SK-N-SH (cell line): ENCODE data around the gene C10orf90. TPM values are rescaled to one million over a fixed set of nuclear protein-coding genes. Genes with fewer than 3 reads are reported as not detected.

Experiments
- CTCF ChIA-PET: fragments of 300-600, 350-600 bp; formaldehyde crosslinking; extraction: SDS; loops from one replicate; lab custom pipeline; 2021; lab: Yijun Ruan, JAX
- POLR2A ChIA-PET: fragments of 350-600 bp; sonication (Branson Sonifier 250); formaldehyde crosslinking; extraction: SDS; loops from one replicate; lab custom pipeline; 2020; ENCODE audit warnings: antibody characterized with exemption, inconsistent platforms; lab: Yijun Ruan, JAX
- DNase-seq: peaks from one replicate; pipeline ENCODE4 v3.0.0; 2012
- H2AFZ ChIP-seq: fragments of 200-600 bp; sonication (generic); 2 replicates; pipeline ENCODE4 v1.8.1; 2016; ENCODE audit warnings: antibody characterized with exemption, mild to moderate bottlenecking, low read depth
- H3F3A ChIP-seq: fragments of 200-600 bp; sonication (generic); replicated peaks from 2 replicates; pipeline ENCODE3; 2016; ENCODE audit warnings: antibody characterized with exemption, mild to moderate bottlenecking; ENCODE audit not compliant: insufficient read depth
- H3K27ac ChIP-seq, 2 experiments: fragments of 200-500 bp in 1 of 2; fragments of 200-600 bp in 1 of 2; sonication (Bioruptor generic) in 1 of 2; sonication (generic), shearing (Covaris generic) in 1 of 2; 2 replicates each; pipeline versions ENCODE4 v1.5.1 to v1.6.1; 2014 to 2016; ENCODE audit warnings: low read depth in 2 of 2, inconsistent platforms in 1 of 2, low read length in 1 of 2, mild to moderate bottlenecking in 1 of 2, mixed read lengths in 1 of 2
- H3K27me3 ChIP-seq: fragments of 200-600 bp; sonication (generic), shearing (Covaris generic); 2 replicates; pipeline ENCODE4 v1.6.1; 2016; ENCODE audit warnings: mixed run types; ENCODE audit not compliant: insufficient read depth
- H3K36me3 ChIP-seq, 2 experiments: fragments of 200-500 bp in 1 of 2; fragments of 200-600 bp in 1 of 2; sonication (Bioruptor generic) in 1 of 2; sonication (generic) in 1 of 2; replicated peaks in 1 of 2; 2 replicates each; pipeline versions ENCODE3 to v1.5.1; 2014 to 2016; ENCODE audit warnings: low read length in 1 of 2, mild to moderate bottlenecking in 1 of 2; ENCODE audit not compliant: insufficient read depth in 2 of 2, control insufficient read depth in 1 of 2
- H3K4me1 ChIP-seq, 2 experiments: fragments of 200-500 bp in 1 of 2; fragments of 200-600 bp in 1 of 2; sonication (Bioruptor generic) in 1 of 2; sonication (generic), shearing (Covaris generic) in 1 of 2; 2 replicates each; pipeline versions ENCODE4 v1.5.1 to v1.6.1; 2014 to 2016; ENCODE audit warnings: low read depth in 1 of 2, low read length in 1 of 2, mixed run types in 1 of 2; ENCODE audit not compliant: insufficient read depth in 2 of 2, control insufficient read depth in 1 of 2
- H3K4me2 ChIP-seq: fragments of 200-600 bp; sonication (generic), shearing (Covaris generic); 2 replicates; pipeline ENCODE4 v1.6.1; 2017; ENCODE audit warnings: mixed run types
- H3K4me3 ChIP-seq, 2 experiments: fragments of 200-500 bp in 1 of 2; fragments of 200-600 bp in 1 of 2; sonication (Bioruptor generic) in 1 of 2; sonication (generic), shearing (Covaris generic) in 1 of 2; 2 replicates each; pipeline versions ENCODE4 v1.5.1 to v1.8.1; 2014 to 2016; ENCODE audit warnings: low read depth in 2 of 2, inconsistent platforms in 1 of 2, low read length in 1 of 2, mild to moderate bottlenecking in 1 of 2, mixed read lengths in 1 of 2, moderate library complexity in 1 of 2
- H3K79me2 ChIP-seq: fragments of 200-600 bp; sonication (generic); 2 replicates; pipeline ENCODE4 v1.8.1; 2017; ENCODE audit warnings: mild to moderate bottlenecking; ENCODE audit not compliant: insufficient read depth
- H3K9ac ChIP-seq: fragments of 200-600 bp; sonication (generic); 2 replicates; pipeline ENCODE4 v1.6.1; 2017; ENCODE audit warnings: mixed run types
- H3K9me2 ChIP-seq: fragments of 200-600 bp; sonication (generic); 2 replicates; pipeline ENCODE4 v1.6.1; 2017; ENCODE audit warnings: mixed run types
- H3K9me3 ChIP-seq: fragments of 200-600 bp; sonication (generic); 2 replicates; pipeline ENCODE4 v1.6.1; 2017; ENCODE audit warnings: mixed run types, mild to moderate bottlenecking, moderate library complexity
- H4K20me1 ChIP-seq: fragments of 200-600 bp; sonication (generic); 2 replicates; pipeline ENCODE4 v1.6.1; 2017; ENCODE audit warnings: mild to moderate bottlenecking, mixed run types; ENCODE audit not compliant: insufficient read depth
- ELF1 ChIP-seq: IDR thresholded peaks from 2 replicates; pipeline ENCODE4 v1.4.0; 2012
- EP300 ChIP-seq, 2 experiments: IDR thresholded peaks; 2 replicates each; pipeline versions ENCODE4 v1.4.0 to v1.6.1; 2012; ENCODE audit warnings: borderline replicate concordance in 1 of 2, low read depth in 1 of 2, low read length in 1 of 2
- EZH2phosphoT487 ChIP-seq: fragments of 200-600 bp; sonication (generic); IDR thresholded peaks from 2 replicates; pipeline ENCODE4 v1.6.1; 2017; ENCODE audit warnings: low read depth, mixed run types, mild to moderate bottlenecking, antibody characterized with exemption, moderate library complexity, borderline replicate concordance
- FOXM1 ChIP-seq: IDR thresholded peaks from 2 replicates; pipeline ENCODE4 v1.4.0; 2012; ENCODE audit warnings: low read depth, mild to moderate bottlenecking
- GABPA ChIP-seq: IDR thresholded peaks from 2 replicates; pipeline ENCODE4 v1.4.0; 2012; ENCODE audit warnings: low read depth, mild to moderate bottlenecking
- GATA2 ChIP-seq: sonication (generic); formaldehyde crosslinking; IDR thresholded peaks from 2 replicates; pipeline ENCODE4 v1.5.0; 2020; ENCODE audit warnings: mild to moderate bottlenecking, missing genetic modification reagents
- JUND ChIP-seq: IDR thresholded peaks from 2 replicates; pipeline ENCODE4 v1.4.0; 2012
- MAX ChIP-seq: IDR thresholded peaks from 2 replicates; pipeline ENCODE4 v1.4.0; 2012; ENCODE audit warnings: low read depth
- MXI1 ChIP-seq: IDR thresholded peaks from 2 replicates; pipeline ENCODE4 v1.6.1; 2012; ENCODE audit warnings: mild to moderate bottlenecking, low read depth, low read length, improper control_type of control experiment
- NFIC ChIP-seq: IDR thresholded peaks from 2 replicates; pipeline ENCODE4 v1.4.0; 2012; ENCODE audit warnings: borderline replicate concordance
- POLR2AphosphoS5 ChIP-seq: IDR thresholded peaks from 2 replicates; pipeline ENCODE4 v1.6.1; 2012; ENCODE audit warnings: low read depth, low read length
- RXRA ChIP-seq: IDR thresholded peaks from 2 replicates; pipeline ENCODE4 v1.4.0; 2012; ENCODE audit warnings: low read depth, mild to moderate bottlenecking, borderline replicate concordance
- SMC3 ChIP-seq: IDR thresholded peaks from 2 replicates; pipeline ENCODE4 v1.6.1; 2012; ENCODE audit warnings: low read depth, low read length, improper control_type of control experiment
- TEAD4 ChIP-seq: IDR thresholded peaks from 2 replicates; pipeline ENCODE4 v1.4.0; 2012; ENCODE audit warnings: mild to moderate bottlenecking, borderline replicate concordance; ENCODE audit not compliant: insufficient read depth
- USF2 ChIP-seq: fragments of 150-350 bp; IDR thresholded peaks from 2 replicates; pipeline ENCODE4 v1.6.1; 2017; ENCODE audit warnings: antibody characterized with exemption, low read length, low read depth, borderline replicate concordance
- YY1 ChIP-seq: IDR thresholded peaks from 2 replicates; pipeline ENCODE4 v1.4.0; 2012; ENCODE audit warnings: low read depth, mild to moderate bottlenecking
- WGBS: methylation state at CpG from one replicate; pipeline ENCODE4 v1.1.6; 2017; ENCODE audit warnings: low lambda C conversion rate; 5-methylcytosine and 5-hydroxymethylcytosine counted together
- polyA plus RNA-seq, 3 experiments: library from polyadenylated mRNA; depleted of rRNA; stranded (reverse); fragments of >200 nt; gene quantifications; 2 replicates each; pipeline ENCODE4 v1.2.3, GENCODE V29; 2012
- TF ChIP-seq, protein P1 (sequence below): fragments of 200-600 bp; sonication (generic); IDR thresholded peaks from 2 replicates; pipeline ENCODE4 v1.6.1; 2017; ENCODE audit warnings: antibody characterized with exemption, mild to moderate bottlenecking, moderate library complexity

C10orf90 gene
- polyA plus RNA-seq, 1 of the 3 experiments (the other 2 are of a cell fraction) = 0.21 TPM

GRCh38 chr10:126586128-126586527, 84.4 kb downstream of the C10orf90 start:
- ChIA-PET CTCF (no interaction called here), POLR2A (no interaction called here)
- H3F3A ChIP-seq = no peaks in the 10 kb centered on the region
- no peaks in the 10 kb centered on the region for H3K9me2 ChIP-seq
- no peak overlapping the region for H3K9ac ChIP-seq
- no peak overlapping the region for H3K27ac ChIP-seq
- 71% methylated on average over 14 of the region's 14 CpGs for WGBS
- no peaks in the 10 kb centered on the region for H3K36me3 ChIP-seq
- no peak for DNase-seq
- no peaks in the 10 kb centered on the region for H4K20me1 ChIP-seq
- H2AFZ ChIP-seq = no peak overlapping the region
- no peak overlapping the region for H3K4me2 ChIP-seq
- TF ChIP-seq ELF1 = no peak
- TF ChIP-seq, protein P1, sequence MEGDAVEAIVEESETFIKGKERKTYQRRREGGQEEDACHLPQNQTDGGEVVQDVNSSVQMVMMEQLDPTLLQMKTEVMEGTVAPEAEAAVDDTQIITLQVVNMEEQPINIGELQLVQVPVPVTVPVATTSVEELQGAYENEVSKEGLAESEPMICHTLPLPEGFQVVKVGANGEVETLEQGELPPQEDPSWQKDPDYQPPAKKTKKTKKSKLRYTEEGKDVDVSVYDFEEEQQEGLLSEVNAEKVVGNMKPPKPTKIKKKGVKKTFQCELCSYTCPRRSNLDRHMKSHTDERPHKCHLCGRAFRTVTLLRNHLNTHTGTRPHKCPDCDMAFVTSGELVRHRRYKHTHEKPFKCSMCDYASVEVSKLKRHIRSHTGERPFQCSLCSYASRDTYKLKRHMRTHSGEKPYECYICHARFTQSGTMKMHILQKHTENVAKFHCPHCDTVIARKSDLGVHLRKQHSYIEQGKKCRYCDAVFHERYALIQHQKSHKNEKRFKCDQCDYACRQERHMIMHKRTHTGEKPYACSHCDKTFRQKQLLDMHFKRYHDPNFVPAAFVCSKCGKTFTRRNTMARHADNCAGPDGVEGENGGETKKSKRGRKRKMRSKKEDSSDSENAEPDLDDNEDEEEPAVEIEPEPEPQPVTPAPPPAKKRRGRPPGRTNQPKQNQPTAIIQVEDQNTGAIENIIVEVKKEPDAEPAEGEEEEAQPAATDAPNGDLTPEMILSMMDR = no peak
- no peak overlapping the region for H3K4me3 ChIP-seq
- no peaks in the 10 kb centered on the region for H3K9me3 ChIP-seq
- no peaks in the 10 kb centered on the region for H3K79me2 ChIP-seq
- H3K27me3 ChIP-seq = no peaks in the 10 kb centered on the region; the same call in 1 of the 2 replicates
- no peaks in the 10 kb centered on the region for H3K4me1 ChIP-seq

- Histone ChIP-seq H3K4me3 (no peak overlapping the region), H3K9ac (no peak overlapping the region), H3K27ac (no peak overlapping the region), H3K36me3 (no peaks in the 10 kb centered on the region), H3K4me2 (no peak overlapping the region), H3K27me3 (no peaks in the 10 kb centered on the region; the same call in 1 of the 2 replicates), H2AFZ (no peak overlapping the region), H3F3A (no peaks in the 10 kb centered on the region), H3K9me3 (no peaks in the 10 kb centered on the region), H3K9me2 (no peaks in the 10 kb centered on the region), H4K20me1 (no peaks in the 10 kb centered on the region), H3K79me2 (no peaks in the 10 kb centered on the region), H3K4me1 (no peaks in the 10 kb centered on the region)
- POLR2A ChIA-PET = no interaction called here
- TF ChIP-seq GATA2 (CRISPR knock-in tag) (no peak), FOXM1 (no peak), YY1 (no peak), TEAD4 (no peak), EP300 (IDR thresholded peaks at IDR 0.05; ENCODE audit: borderline replicate concordance in 1 of 2, low read depth in 1 of 2, low read length in 1 of 2) (no peak), SMC3 (no peak), EZH2phosphoT487 (no peak)
- 56% methylated on average over 6 of the region's 6 CpGs for WGBS
- no peak for DNase-seq
- CTCF ChIA-PET = no interaction called here
Observed at GRCh38 chr10:126585249-126586017, 85.1 kb downstream of the C10orf90 start.

DNA sequence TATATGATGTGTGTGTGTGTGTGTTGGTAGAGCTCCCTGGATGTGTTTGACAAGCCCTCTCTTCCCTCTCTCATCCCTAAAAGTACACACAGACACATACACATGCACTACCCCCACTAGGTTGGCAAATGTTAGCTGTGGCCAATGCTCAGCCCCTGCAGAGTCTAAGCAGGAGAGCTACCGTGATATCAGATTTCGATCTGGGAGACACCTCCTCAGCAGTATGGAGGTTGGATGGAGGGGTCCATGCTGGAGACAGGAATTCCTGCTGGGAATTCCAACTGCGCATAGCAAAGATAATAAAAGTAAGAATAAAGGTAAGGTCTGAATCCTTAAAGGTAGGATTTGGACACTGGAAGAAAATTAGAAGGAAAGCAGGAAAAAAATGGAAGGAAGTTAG, 85.7 kb downstream of the C10orf90 start:
- TF ChIP-seq MAX (no peak), POLR2AphosphoS5 (no peak), USF2 (no peak), MXI1 (no peak), FOXM1 (no peak), JUND (no peak), GABPA (no peak), RXRA (no peak), SMC3 (no peak), NFIC (no peak)
- TF ChIP-seq, all 33 proteins: peak for 0
- Histone ChIP-seq H2AFZ (no peak overlapping the region), H3K27ac (no peak overlapping the region), H3K79me2 (no peaks in the 10 kb centered on the region), H3K4me2 (no peak overlapping the region), H3K27me3 (no peaks in the 10 kb centered on the region; the same call in 1 of the 2 replicates), H4K20me1 (no peaks in the 10 kb centered on the region), H3K9me3 (no peaks in the 10 kb centered on the region), H3K9me2 (no peaks in the 10 kb centered on the region), H3K36me3 (no peaks in the 10 kb centered on the region), H3K4me1 (no peaks in the 10 kb centered on the region), H3F3A (no peaks in the 10 kb centered on the region), H3K9ac (no peak overlapping the region), H3K4me3 (no peak overlapping the region)
- ChIA-PET CTCF (no interaction called here), POLR2A (no interaction called here)
- DNase-seq = no peak
- 36% methylated on average over 3 of the region's 3 CpGs for WGBS
